Heart left ventricle (tissue), 16 donors: Measurements from ENCODE around the gene COQ5. TPM values are rescaled to one million over a fixed set of nuclear protein-coding genes. Genes with fewer than 3 reads are reported as not detected.

ENCODE experiments used
- ATAC-seq, 4 donors: fragments of 200-7000 bp; cut with Tn5 transposase; one replicate each; pipeline ENCODE4 v1.9.1; 2020 to 2022; ENCODE audit warnings: moderate library complexity in 4 of 4, mild to moderate bottlenecking in 3 of 4, moderate number of reproducible peaks in 1 of 4
- DNase-seq, 5 donors: peaks; one replicate each; pipeline ENCODE4 v3.0.0-alpha.2; 2020
- H3K27ac ChIP-seq, 12 donors: fragments of 200-600 bp; sonication (generic) in 4 of 12; one replicate each; pipeline versions ENCODE4 v1.5.0 to v1.8.0; 2016 to 2022; ENCODE audit warnings: mild to moderate bottlenecking in 2 of 12
- H3K27me3 ChIP-seq, 9 donors: fragments of 200-600 bp; sonication (generic) in 2 of 9; one replicate each; pipeline versions ENCODE4 v1.5.1 to v1.8.0; 2016 to 2022; ENCODE audit warnings: mild to moderate bottlenecking in 3 of 9
- H3K36me3 ChIP-seq, 9 donors: fragments of 200-600 bp; sonication (generic) in 2 of 9; one replicate each; pipeline versions ENCODE4 v1.5.0 to v1.8.0; 2018 to 2022; ENCODE audit warnings: mild to moderate bottlenecking in 2 of 9
- H3K4me1 ChIP-seq, 12 donors: fragments of 200-600 bp; sonication (generic) in 4 of 12; one replicate each; pipeline versions ENCODE4 v1.5.0 to v1.8.0; 2016 to 2022; ENCODE audit warnings: mild to moderate bottlenecking in 3 of 12
- H3K4me3 ChIP-seq, 12 donors: fragments of 200-600 bp; sonication (generic) in 4 of 12; one replicate each; pipeline versions ENCODE4 v1.5.0 to v1.8.0; 2017 to 2022; ENCODE audit warnings: mild to moderate bottlenecking in 9 of 12, moderate library complexity in 4 of 12
- H3K9me3 ChIP-seq, 12 donors: fragments of 200-600 bp; sonication (generic) in 4 of 12; one replicate each; pipeline versions ENCODE4 v1.5.0 to v1.8.0; 2016 to 2022; ENCODE audit warnings: mild to moderate bottlenecking in 1 of 12
- CTCF ChIP-seq, 12 donors: fragments of 200-600 bp; sonication (generic) in 4 of 12; IDR thresholded peaks; one replicate each; pipeline versions ENCODE4 v1.5.0 to v1.8.0; 2018 to 2022; ENCODE audit warnings: antibody characterized with exemption in 12 of 12, mild to moderate bottlenecking in 5 of 12
- POLR2A ChIP-seq, 2 donors: fragments of 450-650 bp; IDR thresholded peaks; one replicate each; pipeline ENCODE4 v1.6.1; 2017; ENCODE audit warnings: antibody characterized with exemption in 2 of 2, mild to moderate bottlenecking in 2 of 2, moderate library complexity in 2 of 2
- WGBS, 4 donors: extraction: QIAGEN DNeasy Blood & Tissue Kit in 2 of 4; methylation state at CpG; one replicate each; pipeline versions ENCODE4 v1.1.5 to v1.1.7; 2013 to 2018; 5-methylcytosine and 5-hydroxymethylcytosine counted together
- intact Hi-C, 10 donors: fragments of 100-400 bp; cut with DNase I; formaldehyde crosslinking; loops; one replicate each; pipeline versions ENCODE4 v1.11.1 to v1.14.2; 2022
- polyA plus RNA-seq, 2 donors: library from polyadenylated mRNA; stranded (reverse); fragments of 200-250 nt; gene quantifications; one replicate each; pipeline ENCODE4 v1.2.3, GENCODE V29; 2013
- total RNA-seq, 9 donors: library from RNA; depleted of rRNA in 2 of 9; stranded (reverse); fragments of >200 nt in 2 of 9; fragmentation: NEBNext Ultra II Directional in 3 of 9; extraction: Animal tissue kit (Norgen Biotek cat#: 25700) in 3 of 9; gene quantifications; one replicate each; pipeline versions ENCODE4 v1.1.0 to v1.2.4, GENCODE V29; 2016 to 2023
- donor health status: ischemic (EF 13 %, LVEDD 7.1; RV severe dilation, severe dysfunction).
- donor health status: healthy with polysubstance abuse.
- donor health status: DM: no; HTN: yes; CAD: no.
- donor health status: DM: no; HTN: no; CAD: no.
- donor health status: ischemic (EF 25% LVEDD 6.9; RV normal size, moderate dysfunction).
- donor health status: ischemic (EF 25% LVEDD 5.7; RV mildly dilated, moderate dysfunction).
- donor health status: healthy.
- donor health status: DM: yes; HTN: yes; CAD: no.
- donor health status: ischemic (EF 35%, LVEDD 5.7; RV mildly dilated, moderate dysfunction).
- donor health status: nonischemic (EF 11% LVEDD 7.7; RV severe dilation, severe dysfunction).
- donor health status: DM: yes; HTN: yes; CAD: no.
- donor health status: PGD.
- donor health status: ischemic (EF 29% LVEDD 5.4; RV normal size, mild dysfunction).
- donor health status: nonischemic (EF 23%, LVEDD 6.1; RV moderate dilation, normal function).

COQ5 gene
- total and polyA plus RNA-seq, 11 donors = 27.9 to 48.9 (median 36.7) TPM

DNA sequence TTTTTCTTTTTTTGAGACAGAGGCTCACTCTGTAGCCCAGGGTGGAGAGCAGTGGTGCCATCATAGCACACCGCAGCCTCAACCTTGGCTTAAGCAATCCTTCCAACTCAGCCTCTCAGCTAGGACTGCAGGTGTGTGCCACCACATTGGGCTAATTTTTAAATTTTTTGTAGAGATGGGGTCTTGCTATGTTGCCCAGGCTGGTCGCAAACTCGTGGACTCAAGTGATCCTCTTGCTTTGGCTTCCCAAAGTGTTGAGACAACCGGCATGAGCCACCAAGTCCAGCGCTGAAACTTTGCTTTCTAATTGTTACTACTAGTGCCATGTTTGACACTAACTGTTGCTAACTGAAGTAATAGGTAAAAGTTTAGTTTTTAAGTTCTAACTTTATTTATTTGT is 13.2 kb upstream of the COQ5 start:
- intact Hi-C loops = no loop called here
- H3K27ac ChIP-seq = peak overlapping the region in 7 of 12 donors; percentile 8 to 98 (median 95)
- no peak for ATAC-seq
- H3K36me3 ChIP-seq = peaks cover 0 to 61% (median 22%) of the 10 kb centered on the region in 9 donors
- peaks cover 19 to 95% (median 73%) of the 10 kb centered on the region in 12 donors for H3K4me1 ChIP-seq
- no peak overlapping the region for H3K4me3 ChIP-seq
- TF ChIP-seq CTCF (IDR thresholded peaks at IDR 0.05) = no peak
- TF ChIP-seq POLR2A (IDR thresholded peaks at IDR 0.05) = no peak
- no peaks in the 10 kb centered on the region for H3K27me3 ChIP-seq
- H3K9me3 ChIP-seq = no peaks in the 10 kb centered on the region
- 90 to 97% (median 93%) methylated on average over 5 of the region's 5 CpGs for WGBS, 4 donors
- DNase-seq = no peak

GRCh38 chr12:120540445-120540844 is 11.5 kb upstream of the COQ5 start:
- DNase-seq = no peak
- 5 to 7% (median 5%) methylated on average over 3 of the region's 3 CpGs for WGBS, 4 donors
- H3K4me3 ChIP-seq = no peak overlapping the region

GRCh38 chr12:120539303-120539702 is 10.3 kb upstream of the COQ5 start:
- peak in 3 of 4 donors; percentile 24 to 32 (median 29) for ATAC-seq
- H3K36me3 ChIP-seq = peaks cover 0 to 47% (median 5%) of the 10 kb centered on the region in 9 donors
- DNase-seq = no peak
- TF ChIP-seq POLR2A (IDR thresholded peaks at IDR 0.05) (no peak), CTCF (IDR thresholded peaks at IDR 0.05) (no peak)
- no peaks in the 10 kb centered on the region for H3K9me3 ChIP-seq
- intact Hi-C loops = loop anchor here in 2 of 10 donors (5.0 kb wide), 2 partner anchors 42 to 43 kb away; partner anchors contain the start of genes DYNLL1 (in 1 of the 2) and POP5 (in 1 of the 2)
- 42 to 50% (median 45%) methylated on average over 1 of the region's 1 CpG for WGBS, 4 donors
- peak overlapping the region in 9 of 12 donors; percentile 1 to 98 (median 93) for H3K4me3 ChIP-seq
- H3K4me1 ChIP-seq = peaks cover 25 to 91% (median 84%) of the 10 kb centered on the region in 12 donors
- H3K27ac ChIP-seq = peak overlapping the region in 11 of 12 donors; percentile 74 to 98 (median 96)
- no peaks in the 10 kb centered on the region for H3K27me3 ChIP-seq

More at GRCh38 chr12:120540445-120540844, 11.5 kb upstream of the COQ5 start:
- peak overlapping the region in 11 of 12 donors; percentile 74 to 98 (median 96) for H3K27ac ChIP-seq
- H3K9me3 ChIP-seq = no peaks in the 10 kb centered on the region
- intact Hi-C loops = loop anchor here in 1 of 10 donors (1.0 kb wide), 1 partner anchor 32 kb away; no protein-coding TSS in a partner anchor
- peaks cover 0 to 54% (median 9%) of the 10 kb centered on the region in 9 donors for H3K36me3 ChIP-seq
- H3K27me3 ChIP-seq = no peaks in the 10 kb centered on the region
- H3K4me1 ChIP-seq = peaks cover 28 to 96% (median 88%) of the 10 kb centered on the region in 12 donors
- no peak for TF ChIP-seq CTCF (IDR thresholded peaks at IDR 0.05)
- ATAC-seq = peak in 2 of 4 donors; percentile 7 to 39

GRCh38 chr12:120538281-120539156 is 9.6 kb upstream of the COQ5 start:
- WGBS, 4 donors = 8 to 13% (median 11%) methylated on average over 6 of the region's 6 CpGs

More at GRCh38 chr12:120538281-120539156, 9.6 kb upstream of the COQ5 start:
- TF ChIP-seq POLR2A (IDR thresholded peaks at IDR 0.05) (peak in 1 of 2 donors; percentile 31), CTCF (IDR thresholded peaks at IDR 0.05) (no peak)
- Histone ChIP-seq H3K36me3 (peaks cover 0 to 40% (median 5%) of the 10 kb centered on the region in 9 donors), H3K4me1 (peaks cover 25 to 83% (median 76%) of the 10 kb centered on the region in 12 donors), H3K27ac (peak overlapping the region; percentile 58 to 98 (median 96)), H3K9me3 (no peaks in the 10 kb centered on the region), H3K4me3 (peak overlapping the region in 11 of 12 donors; percentile 10 to 98 (median 93)), H3K27me3 (no peaks in the 10 kb centered on the region)
- ATAC-seq = peak; percentile 75 to 91 (median 79)
- intact Hi-C loops = loop anchor here in 2 of 10 donors (5.0 kb wide), 2 partner anchors 41 to 44 kb away; partner anchors contain the start of genes DYNLL1 (in 1 of the 2) and POP5 (in 1 of the 2)
- peak in 4 of 5 donors; percentile 77 to 87 (median 80) for DNase-seq
